Ovary (tissue), 9 donors: ENCODE measurements around the gene NPFF. TPM values are rescaled to one million over a fixed set of nuclear protein-coding genes. Genes with fewer than 3 reads are reported as not detected.

Source experiments
- DNase-seq, 5 donors: peaks; one replicate each; pipeline ENCODE4 v3.0.0-alpha.2; 2019 to 2020
- H3K27ac ChIP-seq, 2 donors: fragments of 200-600 bp; one replicate each; pipeline versions ENCODE4 v1.5.1 to v1.8.0; 2019 to 2022
- H3K27me3 ChIP-seq: fragments of 200-600 bp; one replicate; pipeline ENCODE4 v1.8.0; 2022
- H3K36me3 ChIP-seq: fragments of 200-600 bp; sonication (generic); one replicate; pipeline ENCODE4 v1.5.1; 2019
- H3K4me1 ChIP-seq: one replicate; pipeline ENCODE4 v1.8.1; 2013; ENCODE audit warnings: mild to moderate bottlenecking, moderate library complexity; ENCODE audit not compliant: insufficient read depth
- H3K4me3 ChIP-seq: fragments of 200-600 bp; sonication (generic); one replicate; pipeline ENCODE4 v1.5.1; 2017
- H3K9me3 ChIP-seq, 2 donors: fragments of 200-600 bp in 1 of 2; sonication (generic) in 1 of 2; one replicate each; pipeline versions ENCODE4 v1.5.1 to v1.8.1; 2013 to 2019; ENCODE audit warnings: mild to moderate bottlenecking in 1 of 2, moderate library complexity in 1 of 2
- EP300 ChIP-seq: sonication (generic); formaldehyde crosslinking; IDR thresholded peaks from one replicate; pipeline ENCODE4 v1.6.1; 2017; ENCODE audit warnings: antibody characterized with exemption
- POLR2A ChIP-seq: fragments of 450-650 bp; IDR thresholded peaks from one replicate; pipeline ENCODE4 v1.6.1; 2017; ENCODE audit warnings: antibody characterized with exemption, mild to moderate bottlenecking, moderate library complexity
- WGBS, 3 donors: extraction: QIAGEN DNeasy Blood & Tissue Kit in 1 of 3; methylation state at CpG; one replicate each; pipeline versions ENCODE4 v1.1.5 to v1.1.7; 2013 to 2017; 5-methylcytosine and 5-hydroxymethylcytosine counted together
- intact Hi-C, 4 donors: fragments of 100-400 bp; cut with DNase I; formaldehyde crosslinking; loops; one replicate each; pipeline versions ENCODE4 v1.11.0 to v1.15.1; 2022 to 2023
- polyA plus RNA-seq, 2 donors: library from polyadenylated mRNA; stranded (reverse); fragments of 200-250 nt in 1 of 2; fragments of 350-450 nt in 1 of 2; fragmentation: Illumina TruSeq in 1 of 2; extraction: RNeasy Lipid Tissue Mini Kit (QIAGEN cat#74804) in 1 of 2; gene quantifications; one replicate each; pipeline ENCODE4 v1.2.3, GENCODE V29; 2013 to 2014
- total RNA-seq, 7 donors: library from RNA; depleted of rRNA in 2 of 7; stranded (reverse); fragments of >200 nt in 2 of 7; fragmentation: NEBNext Ultra II Directional in 3 of 7; extraction: Animal tissue kit (Norgen Biotek cat#: 25700) in 3 of 7; gene quantifications; one replicate each; pipeline versions ENCODE4 v1.1.0 to v1.2.4, GENCODE V29; 2016 to 2023
- TF ChIP-seq, protein P1 (sequence below), 3 donors: fragments of 450-650 bp in 2 of 3; fragments of 200-600 bp in 1 of 3; IDR thresholded peaks; one replicate each; pipeline versions ENCODE4 v1.5.1 to v1.8.0; 2016 to 2022; ENCODE audit warnings: antibody characterized with exemption in 3 of 3, mild to moderate bottlenecking in 1 of 3
- donor health status: DM: no; HTN: no; CAD: no; lungs with moderate emphysema.
- donor health status: DM: no; HTN: no; CAD: no.
- donor health status: Bipolar disorder and iron deficiency.
- donor health status: DM: yes; HTN: yes; CAD: no.
- donor health status: DM: no; HTN: no; CAD: no.
- donor health status: DM: yes; HTN: yes; CAD: no.

The NPFF gene
- total and polyA plus RNA-seq, 9 donors = 0.68 to 1.1 TPM; not detected in 7

DNA sequence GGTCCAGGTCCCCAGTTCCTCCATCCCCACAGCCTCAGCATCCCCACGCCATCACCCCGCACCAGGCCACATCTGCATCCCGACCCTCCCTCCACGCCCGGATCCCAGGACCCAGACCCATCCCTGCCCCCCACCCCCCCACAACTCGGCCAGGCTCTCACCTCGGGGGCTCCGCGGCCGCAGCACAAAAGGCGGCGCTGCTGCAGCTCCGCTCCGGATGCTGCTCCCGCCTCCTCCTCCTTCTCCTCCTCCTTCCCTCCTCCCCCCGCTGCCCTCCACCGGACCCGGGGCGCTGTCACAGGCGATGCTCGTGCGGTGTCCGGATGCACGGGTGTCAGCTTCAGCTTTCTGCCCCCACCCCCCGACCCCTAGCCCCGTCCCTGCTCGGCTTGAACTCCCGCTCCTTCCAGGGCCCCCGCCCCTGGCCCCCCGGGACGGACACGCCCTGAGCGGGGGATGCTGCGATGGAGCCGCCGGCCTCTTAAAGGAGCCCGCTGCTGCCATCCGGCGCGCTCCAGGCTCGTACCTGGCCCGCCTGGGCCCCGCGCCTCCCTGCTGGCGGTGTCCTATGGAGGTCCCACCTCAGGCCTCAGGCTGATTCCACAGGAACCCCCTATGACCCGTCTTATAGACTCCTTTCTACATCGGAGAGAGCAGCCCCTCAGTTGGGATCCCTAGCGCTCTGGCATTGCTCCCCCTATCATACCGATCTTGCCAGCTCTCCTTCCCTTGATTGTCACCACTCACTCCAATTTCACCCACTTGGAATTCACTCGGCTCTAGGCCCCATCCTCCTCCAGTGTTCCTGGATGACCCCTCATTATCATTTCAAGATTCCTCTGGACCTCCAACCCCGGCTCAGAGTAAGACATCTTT is 7.8 kb downstream of the NPFF start, which contains the start of gene MAP3K12:
TSS of gene MAP3K12 (minus strand) at position 193 of the 876 bp plus-strand sequence. CDS start 12,067 bp downstream, outside the sequence.
- TF ChIP-seq, protein P1, sequence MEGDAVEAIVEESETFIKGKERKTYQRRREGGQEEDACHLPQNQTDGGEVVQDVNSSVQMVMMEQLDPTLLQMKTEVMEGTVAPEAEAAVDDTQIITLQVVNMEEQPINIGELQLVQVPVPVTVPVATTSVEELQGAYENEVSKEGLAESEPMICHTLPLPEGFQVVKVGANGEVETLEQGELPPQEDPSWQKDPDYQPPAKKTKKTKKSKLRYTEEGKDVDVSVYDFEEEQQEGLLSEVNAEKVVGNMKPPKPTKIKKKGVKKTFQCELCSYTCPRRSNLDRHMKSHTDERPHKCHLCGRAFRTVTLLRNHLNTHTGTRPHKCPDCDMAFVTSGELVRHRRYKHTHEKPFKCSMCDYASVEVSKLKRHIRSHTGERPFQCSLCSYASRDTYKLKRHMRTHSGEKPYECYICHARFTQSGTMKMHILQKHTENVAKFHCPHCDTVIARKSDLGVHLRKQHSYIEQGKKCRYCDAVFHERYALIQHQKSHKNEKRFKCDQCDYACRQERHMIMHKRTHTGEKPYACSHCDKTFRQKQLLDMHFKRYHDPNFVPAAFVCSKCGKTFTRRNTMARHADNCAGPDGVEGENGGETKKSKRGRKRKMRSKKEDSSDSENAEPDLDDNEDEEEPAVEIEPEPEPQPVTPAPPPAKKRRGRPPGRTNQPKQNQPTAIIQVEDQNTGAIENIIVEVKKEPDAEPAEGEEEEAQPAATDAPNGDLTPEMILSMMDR (IDR thresholded peaks at IDR 0.05) = no peak
- no peak for TF ChIP-seq POLR2A
- TF ChIP-seq EP300 = no peak
- intact Hi-C loops = loop anchor here (2.0 to 10.0 kb wide), 5 partner anchors 47 to 282 kb away; partner anchors contain the start of genes AAAS (in 4 of the 4), PCBP2 (in 2 of the 4) and PRR13 (in 1 of the 4)
- WGBS, 3 donors = 0 to 1% (median 1%) methylated on average over 41 to 51 of the region's 51 CpGs
- Histone ChIP-seq H3K9me3 (no peaks in the 10 kb centered on the region), H3K27me3 (no peaks in the 10 kb centered on the region), H3K4me1 (peaks cover 25% of the 10 kb centered on the region), H3K4me3 (peak within 1 kb of the TSS; percentile 42), H3K36me3 (no peaks in the 10 kb centered on the region), H3K27ac (peak within 1 kb of the TSS; percentile 85 to 99)
- peak; percentile 79 to 84 (median 81) for DNase-seq

DNA sequence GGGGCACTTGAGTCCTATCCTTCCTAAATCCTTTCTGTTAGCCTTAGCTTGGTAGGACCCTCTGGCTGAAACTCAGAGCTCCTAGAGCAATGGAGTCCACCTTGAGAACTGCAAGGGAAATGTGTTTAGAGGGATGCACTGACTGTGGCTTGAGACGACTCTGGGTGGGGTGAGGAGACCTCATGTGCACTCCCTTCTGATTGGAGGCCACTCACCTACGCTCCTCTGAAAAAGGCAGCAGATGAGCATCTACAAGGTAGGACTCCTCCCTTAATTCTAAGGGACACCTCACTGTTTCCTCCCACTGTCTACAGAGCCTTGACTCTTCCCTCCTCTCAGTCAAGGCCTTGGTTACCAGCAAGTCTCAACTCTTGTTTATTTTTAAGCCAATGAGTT is 9.1 kb downstream of the NPFF start:
- 54 to 62% (median 56%) methylated on average over 2 of the region's 2 CpGs for WGBS, 3 donors
- intact Hi-C loops = no loop called here
- Histone ChIP-seq H3K27me3 (no peaks in the 10 kb centered on the region), H3K36me3 (no peaks in the 10 kb centered on the region), H3K27ac (no peak overlapping the region), H3K4me1 (peaks cover 25% of the 10 kb centered on the region), H3K4me3 (peak overlapping the region; percentile 42), H3K9me3 (no peaks in the 10 kb centered on the region)
- TF ChIP-seq POLR2A (no peak), EP300 (no peak)
- TF ChIP-seq, protein P1 (IDR thresholded peaks at IDR 0.05) = no peak
- DNase-seq = no peak

DNA sequence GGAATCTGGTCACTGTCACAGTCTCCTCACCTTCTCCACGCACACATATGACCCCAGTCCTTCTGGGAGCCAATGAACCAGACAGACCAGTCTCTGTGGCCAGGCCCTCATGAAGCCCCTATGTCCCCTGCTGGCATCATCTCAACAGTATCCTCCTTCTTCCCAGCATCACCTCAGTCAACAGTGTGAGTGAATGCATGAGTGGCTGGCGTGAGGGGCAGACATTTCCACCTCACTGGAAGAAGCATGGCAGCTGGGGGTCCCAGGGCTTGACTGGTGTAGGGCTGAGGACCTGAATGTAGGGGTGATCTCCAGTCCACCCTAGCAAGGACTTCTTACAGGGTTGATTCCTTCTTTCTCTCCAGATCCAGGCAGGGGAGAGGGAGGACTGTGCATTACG is 9.8 kb downstream of the NPFF start:
- no peaks in the 10 kb centered on the region for H3K9me3 ChIP-seq
- peaks cover 18% of the 10 kb centered on the region for H3K4me1 ChIP-seq
- TF ChIP-seq POLR2A (no peak), EP300 (no peak)
- TF ChIP-seq, protein P1 (IDR thresholded peaks at IDR 0.05) = no peak
- intact Hi-C loops = no loop called here
- no peak overlapping the region for H3K27ac ChIP-seq
- DNase-seq = no peak
- H3K36me3 ChIP-seq = no peaks in the 10 kb centered on the region
- no peak overlapping the region for H3K4me3 ChIP-seq
- 90 to 97% (median 91%) methylated on average over 3 of the region's 3 CpGs for WGBS, 3 donors
- no peaks in the 10 kb centered on the region for H3K27me3 ChIP-seq

DNA sequence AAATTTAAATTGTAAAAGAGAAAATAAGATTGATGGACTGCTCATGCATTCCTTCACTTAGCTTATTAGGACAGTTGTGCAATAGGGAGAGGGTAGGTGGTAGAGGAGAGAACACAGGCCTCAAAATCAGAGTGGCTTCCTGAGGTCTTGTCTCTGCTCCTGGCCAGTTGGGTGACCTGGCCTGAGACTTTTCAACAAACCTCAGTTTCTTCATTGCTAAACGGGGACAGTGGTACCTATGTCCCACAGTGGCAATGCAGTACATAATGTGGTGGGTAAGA is 10.6 kb downstream of the NPFF start:
- 61 to 69% (median 64%) methylated on average over 1 of the region's 1 CpG for WGBS, 3 donors
- peaks cover 17% of the 10 kb centered on the region for H3K4me1 ChIP-seq
- no peaks in the 10 kb centered on the region for H3K36me3 ChIP-seq
- H3K4me3 ChIP-seq = no peak overlapping the region
- H3K27ac ChIP-seq = peak overlapping the region in 1 of 2 donors; percentile 50
- TF ChIP-seq POLR2A = no peak
- TF ChIP-seq, protein P1 (IDR thresholded peaks at IDR 0.05) = no peak
- no peak for TF ChIP-seq EP300
- DNase-seq = no peak
- H3K27me3 ChIP-seq = no peaks in the 10 kb centered on the region
- no peaks in the 10 kb centered on the region for H3K9me3 ChIP-seq
- intact Hi-C loops = no loop called here
